WTC11 (cell line): ENCODE results near the gene KLF13.

Experiments
- ATF3 ChIP-seq: sonication (generic); formaldehyde crosslinking; conservative IDR thresholded peaks from 2 replicates; pipeline ENCODE4 v1.8.1; 2022; ENCODE audit warnings: mild to moderate bottlenecking, missing genetic modification reagents
- CTCF ChIP-seq: fragments of 200-600 bp; IDR thresholded peaks from 2 replicates; pipeline ENCODE4 v1.8.0; 2022; ENCODE audit warnings: antibody characterized with exemption
- MAX ChIP-seq: sonication (generic); formaldehyde crosslinking; IDR thresholded peaks from 2 replicates; pipeline ENCODE4 v1.8.0; 2022; ENCODE audit warnings: mild to moderate bottlenecking, missing genetic modification reagents
- NR1H2 ChIP-seq: sonication (generic); formaldehyde crosslinking; IDR thresholded peaks from 2 replicates; pipeline ENCODE4 v1.9.0; 2021; ENCODE audit warnings: mild to moderate bottlenecking, moderate library complexity, missing genetic modification reagents
- NR2C2 ChIP-seq: sonication (generic); formaldehyde crosslinking; IDR thresholded peaks from 2 replicates; pipeline ENCODE4 v1.8.0; 2022; ENCODE audit warnings: mild to moderate bottlenecking, missing genetic modification reagents
- TP53 ChIP-seq: sonication (generic); formaldehyde crosslinking; IDR thresholded peaks from 2 replicates; pipeline ENCODE4 v1.8.1; 2023; ENCODE audit warnings: mild to moderate bottlenecking, missing genetic modification reagents

GRCh38 chr15:31322504-31322903 lies 4.1 kb upstream of the KLF13 start:
- TF ChIP-seq CTCF (no peak), ATF3 (CRISPR knock-in tag) (no peak), MAX (CRISPR knock-in tag) (no peak), TP53 (CRISPR knock-in tag) (no peak), NR1H2 (CRISPR knock-in tag) (no peak), NR2C2 (CRISPR knock-in tag) (no peak)
